ENCODE data around the gene ARMH3. TPM values are rescaled to one million over a fixed set of nuclear protein-coding genes. Genes with fewer than 3 reads are reported as not detected.

Gene ARMH3
- total RNA-seq, 1 experiment from 2014 or later = 9.7 TPM

GRCh38 chr10:101887775-101888174, 168.2 kb downstream of the ARMH3 start:
- no TSS peak for BruUV-seq (replicated peaks)
- no peak for ATAC-seq
- no peaks in the 10 kb centered on the region for H3K79me2 ChIP-seq (ENCODE audit: low read length)
- no peak overlapping the region for H3K4me2 ChIP-seq (ENCODE audit: low read length)
- ChIA-PET POLR2A (ENCODE audit: unreplicated experiment) (interaction anchor here (0.6 kb wide), 1 partner anchor 38 kb away, joined by 8 read pairs; no protein-coding TSS in a partner anchor), CTCF (interaction anchor here (0.6 kb wide), 1 partner anchor 123 kb away, joined by 3 read pairs; no protein-coding TSS in a partner anchor)
- TF ChIP-seq EZH2 (IDR thresholded peaks at IDR 0.05; ENCODE audit: low read length, unreplicated experiment) = no peak
- no peak for TF ChIP-seq EZH2phosphoT487 (IDR thresholded peaks at IDR 0.05; ENCODE audit: borderline replicate concordance, low read length)
- TF ChIP-seq CTCF (conservative IDR thresholded peaks at IDR 0.05; ENCODE audit: low read depth, low read length) = no peak
- H3K4me1 ChIP-seq (ENCODE audit: insufficient read depth, low read length) = no peaks in the 10 kb centered on the region
- H3K9me2 ChIP-seq (replicated peaks; ENCODE audit: low read length) = no peaks in the 10 kb centered on the region
- H3K27ac ChIP-seq (ENCODE audit: low read length) = no peak overlapping the region
- no peaks in the 10 kb centered on the region for H4K20me1 ChIP-seq (ENCODE audit: low read length)
- no peaks in the 10 kb centered on the region for H3K27me3 ChIP-seq (ENCODE audit: low read length)
- DNase-seq = no peak
- H3K36me3 ChIP-seq (ENCODE audit: low read depth, low read length) = no peaks in the 10 kb centered on the region
- H3K9me3 ChIP-seq (ENCODE audit: low read length) = no peaks in the 10 kb centered on the region
- H3F3A ChIP-seq (ENCODE audit: low read length, unreplicated experiment) = no peaks in the 10 kb centered on the region
- H3K4me3 ChIP-seq (ENCODE audit: low read length) = no peak overlapping the region
- H2AFZ ChIP-seq (ENCODE audit: low read length) = no peak overlapping the region
- H3K9ac ChIP-seq (ENCODE audit: low read length) = no peak overlapping the region
- intact Hi-C loops (cut with micrococcal nuclease) = loop anchor here (2.0 kb wide), 1 partner anchor 47 kb away; no protein-coding TSS in a partner anchor

- ATAC-seq (no peak), DNase-seq (no peak)
- Histone ChIP-seq H3K9me2 (replicated peaks; ENCODE audit: low read length) (no peaks in the 10 kb centered on the region), H3K79me2 (ENCODE audit: low read length) (no peaks in the 10 kb centered on the region), H2AFZ (ENCODE audit: low read length) (no peak overlapping the region), H3K27me3 (ENCODE audit: low read length) (no peaks in the 10 kb centered on the region), H3K9me3 (ENCODE audit: low read length) (no peaks in the 10 kb centered on the region), H4K20me1 (ENCODE audit: low read length) (no peaks in the 10 kb centered on the region), H3K4me2 (ENCODE audit: low read length) (no peak overlapping the region), H3F3A (ENCODE audit: low read length, unreplicated experiment) (no peaks in the 10 kb centered on the region), H3K4me1 (ENCODE audit: insufficient read depth, low read length) (no peaks in the 10 kb centered on the region), H3K9ac (ENCODE audit: low read length) (no peak overlapping the region), H3K36me3 (ENCODE audit: low read depth, low read length) (no peaks in the 10 kb centered on the region), H3K4me3 (ENCODE audit: low read length) (no peak overlapping the region), H3K27ac (ENCODE audit: low read length) (no peak overlapping the region)
- POLR2A ChIA-PET (ENCODE audit: unreplicated experiment) = no interaction called here
- CTCF ChIA-PET = no interaction called here
- TF ChIP-seq CTCF (conservative IDR thresholded peaks at IDR 0.05; ENCODE audit: low read depth, low read length) = no peak
- no peak for TF ChIP-seq EZH2phosphoT487 (IDR thresholded peaks at IDR 0.05; ENCODE audit: borderline replicate concordance, low read length)
- TF ChIP-seq EZH2 (IDR thresholded peaks at IDR 0.05; ENCODE audit: low read length, unreplicated experiment) = no peak
- BruUV-seq (replicated peaks) = no TSS peak
- intact Hi-C loops (cut with micrococcal nuclease) = no loop called here
These were observed 169.3 kb downstream of the ARMH3 start for GRCh38 chr10:101886521-101887312.

All from PC-3 (cell line).